ENCODE results near the gene PIK3R3.

PIK3R3 gene

GRCh38 chr1:46026531-46026930, 105.9 kb downstream of the PIK3R3 start:
- DNase-seq (ENCODE audit: low read depth): no peak

- DNase-seq (ENCODE audit: low read depth): no peak
Measured at GRCh38 chr1:46021046-46021996, 111.1 kb downstream of the PIK3R3 start.

GRCh38 chr1:46020010-46020409, 112.4 kb downstream of the PIK3R3 start:
- no peak for DNase-seq (ENCODE audit: low read depth)

GRCh38 chr1:46019348-46019747, 113.1 kb downstream of the PIK3R3 start:
- DNase-seq (ENCODE audit: low read depth): no peak

- no peak for DNase-seq (ENCODE audit: low read depth)
Measured at GRCh38 chr1:46017876-46018503, 114.4 kb downstream of the PIK3R3 start.

GRCh38 chr1:46013581-46013980, 118.8 kb downstream of the PIK3R3 start:
- DNase-seq (ENCODE audit: low read depth): no peak

GRCh38 chr1:46012236-46012635, 120.2 kb downstream of the PIK3R3 start:
- no peak for DNase-seq (ENCODE audit: low read depth)

GRCh38 chr1:46011121-46011695, 121.2 kb downstream of the PIK3R3 start:
- no peak for DNase-seq (ENCODE audit: low read depth)

GRCh38 chr1:46010611-46011010, 121.8 kb downstream of the PIK3R3 start:
- no peak for DNase-seq (ENCODE audit: low read depth)

GRCh38 chr1:46008585-46008984, 123.8 kb downstream of the PIK3R3 start:
- DNase-seq (ENCODE audit: low read depth): no peak

GRCh38 chr1:46005594-46005993, 126.8 kb downstream of the PIK3R3 start:
- no peak for DNase-seq (ENCODE audit: low read depth)

- DNase-seq (ENCODE audit: low read depth): no peak
Measured at GRCh38 chr1:46004492-46004891, 127.9 kb downstream of the PIK3R3 start.

GRCh38 chr1:46003315-46003714, 129.1 kb downstream of the PIK3R3 start:
- DNase-seq (ENCODE audit: low read depth): no peak

- no peak for DNase-seq (ENCODE audit: low read depth)
Measured at GRCh38 chr1:46002551-46003150, 129.8 kb downstream of the PIK3R3 start.

GRCh38 chr1:46001081-46001785, 131.2 kb downstream of the PIK3R3 start:
- no peak for DNase-seq (ENCODE audit: low read depth)

GRCh38 chr1:45999507-45999906, 132.9 kb downstream of the PIK3R3 start:
- no peak for DNase-seq (ENCODE audit: low read depth)

- no peak for DNase-seq (ENCODE audit: low read depth)
Measured at GRCh38 chr1:45998020-45998617, 134.3 kb downstream of the PIK3R3 start.

GRCh38 chr1:45995298-45995697, 137.1 kb downstream of the PIK3R3 start:
- no peak for DNase-seq (ENCODE audit: low read depth)

GRCh38 chr1:45994423-45994822, 138.0 kb downstream of the PIK3R3 start:
- no peak for DNase-seq (ENCODE audit: low read depth)
